Immature natural killer cell (primary cell): ENCODE results near the gene NTPCR. TPM values are rescaled to one million over a fixed set of nuclear protein-coding genes. Genes with fewer than 3 reads are reported as not detected.

ENCODE experiments used
- DNase-seq, 3 donors: peaks; one replicate each; pipeline ENCODE4 v3.0.0; 2022; ENCODE audit warnings: mixed read lengths in 1 of 3
- H3K27ac Mint-ChIP-seq, 6 donors: one replicate each; pipeline ENCODE4 v1.8.0; 2020; ENCODE audit warnings: mixed read lengths in 6 of 6, mild to moderate bottlenecking in 5 of 6, inconsistent platforms in 4 of 6, moderate library complexity in 3 of 6
- H3K27me3 Mint-ChIP-seq, 3 donors: one replicate each; pipeline ENCODE4 v1.8.0; 2020 to 2021; ENCODE audit warnings: low read depth in 3 of 3, mild to moderate bottlenecking in 3 of 3, mixed read lengths in 3 of 3, moderate library complexity in 3 of 3, inconsistent platforms in 1 of 3
- H3K36me3 Mint-ChIP-seq, 3 donors: one replicate each; pipeline ENCODE4 v1.8.0; 2020; ENCODE audit warnings: mixed read lengths in 3 of 3, inconsistent platforms in 2 of 3, mild to moderate bottlenecking in 2 of 3
- H3K4me1 Mint-ChIP-seq, 2 donors: one replicate each; pipeline ENCODE4 v1.8.0; 2020; ENCODE audit warnings: inconsistent platforms in 2 of 2, mild to moderate bottlenecking in 2 of 2, mixed read lengths in 2 of 2, moderate library complexity in 1 of 2
- H3K4me3 Mint-ChIP-seq, 5 donors: one replicate each; pipeline ENCODE4 v1.8.0; 2020; ENCODE audit warnings: mild to moderate bottlenecking in 5 of 5, mixed read lengths in 5 of 5, inconsistent platforms in 3 of 5, moderate library complexity in 3 of 5
- H3K9me3 Mint-ChIP-seq, 6 donors: one replicate each; pipeline ENCODE4 v1.8.0; 2020; ENCODE audit warnings: mild to moderate bottlenecking in 6 of 6, mixed read lengths in 6 of 6, inconsistent platforms in 4 of 6, moderate library complexity in 3 of 6
- polyA plus RNA-seq, 3 donors: library from polyadenylated mRNA; unstranded; fragments of 300-500 nt; fragmentation: Illumina TruSeq; gene quantifications; one replicate each; pipeline ENCODE4 v1.2.3, GENCODE V29; 2021

The NTPCR gene
- polyA plus RNA-seq, 3 donors from 2014 or later: 34.3 to 71.2 (median 57.3) TPM

DNA sequence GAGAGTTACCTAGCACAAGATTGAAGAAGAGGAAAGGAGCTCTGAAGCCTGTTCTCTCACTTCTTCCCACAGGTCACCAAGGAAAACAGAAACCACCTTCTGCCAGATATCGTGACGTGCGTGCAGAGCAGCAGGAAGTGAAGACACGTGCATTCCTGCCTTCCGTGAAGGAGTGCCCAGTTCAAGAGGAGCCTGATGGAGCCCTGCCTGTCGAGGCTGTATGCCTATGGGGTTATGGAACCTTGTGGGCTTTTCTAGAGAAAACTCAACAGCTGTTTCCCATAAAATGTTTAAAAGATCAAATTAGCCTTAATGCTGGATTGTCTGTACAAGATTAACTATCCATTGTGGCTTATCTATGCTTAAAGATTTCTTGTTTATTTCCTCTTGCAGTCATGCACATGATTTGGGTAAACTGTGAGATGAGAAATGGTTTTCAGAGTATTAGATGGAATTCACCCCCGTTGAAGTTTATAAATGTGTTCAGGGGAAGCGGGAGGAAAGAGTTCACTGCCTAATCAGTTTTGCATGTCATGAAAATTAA is 27.8 kb downstream of the NTPCR start:
- Mint-ChIP-seq H3K4me1 (peaks cover 9 to 13% of the 10 kb centered on the region in 2 donors), H3K36me3 (peaks cover 17 to 50% (median 46%) of the 10 kb centered on the region in 3 donors), H3K27ac (peak overlapping the region in 2 of 6 donors; percentile 59 to 64), H3K27me3 (no peaks in the 10 kb centered on the region), H3K9me3 (peaks cover 0 to 11% (median 8%) of the 10 kb centered on the region in 6 donors), H3K4me3 (no peak overlapping the region)
- DNase-seq: no peak

DNA sequence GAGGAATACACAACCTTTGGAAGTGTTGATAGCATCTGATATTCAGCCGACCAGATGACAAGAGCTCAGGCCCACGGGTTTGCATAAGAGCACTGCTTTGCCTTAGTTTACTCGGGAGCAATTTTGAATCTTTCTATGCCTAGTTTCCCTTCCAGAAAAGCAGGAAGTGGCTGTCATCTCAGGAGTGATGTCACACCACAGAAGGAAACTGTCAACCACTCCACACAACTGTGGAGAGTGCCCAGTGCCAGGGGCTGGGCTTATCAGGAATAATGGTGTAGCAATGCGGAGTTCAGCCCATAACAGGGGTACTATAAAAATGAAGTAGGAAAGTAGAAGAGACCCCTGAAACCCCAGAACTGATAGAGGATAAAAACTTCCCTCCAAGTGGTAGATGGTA is 28.4 kb downstream of the NTPCR start:
- Mint-ChIP-seq H3K27ac (peak overlapping the region in 1 of 6 donors; percentile 6), H3K36me3 (peaks cover 10 to 45% (median 40%) of the 10 kb centered on the region in 3 donors), H3K4me3 (no peak overlapping the region), H3K9me3 (peaks cover 0 to 5% (median 3%) of the 10 kb centered on the region in 6 donors), H3K27me3 (no peaks in the 10 kb centered on the region), H3K4me1 (peaks cover 9 to 13% of the 10 kb centered on the region in 2 donors)
- DNase-seq: no peak

DNA sequence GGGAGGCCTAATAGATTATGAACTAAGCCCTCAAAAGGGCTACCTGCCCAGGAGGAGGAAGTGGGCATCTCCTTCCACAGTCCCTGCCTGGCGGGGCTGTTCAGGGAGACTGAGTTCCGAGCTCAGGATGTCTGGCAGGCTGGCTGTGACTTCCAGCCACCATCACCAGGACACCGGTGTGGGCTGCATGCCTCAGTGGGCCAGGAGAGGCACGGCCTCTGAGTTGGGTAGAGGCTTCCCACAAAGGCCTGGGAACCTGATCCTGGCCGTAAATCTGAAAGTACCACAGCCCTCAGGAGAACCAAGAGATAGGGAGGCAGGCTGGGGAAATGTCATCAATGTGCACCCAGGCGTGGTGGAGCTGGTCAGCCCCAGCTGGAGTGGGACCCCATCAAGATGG is 29.1 kb downstream of the NTPCR start:
- Mint-ChIP-seq H3K4me1 (peaks cover 9 to 13% of the 10 kb centered on the region in 2 donors), H3K27ac (no peak overlapping the region), H3K9me3 (peaks cover 0 to 2% (median 0%) of the 10 kb centered on the region in 6 donors), H3K4me3 (no peak overlapping the region), H3K27me3 (no peaks in the 10 kb centered on the region), H3K36me3 (peaks cover 3 to 39% (median 33%) of the 10 kb centered on the region in 3 donors)
- DNase-seq: no peak

DNA sequence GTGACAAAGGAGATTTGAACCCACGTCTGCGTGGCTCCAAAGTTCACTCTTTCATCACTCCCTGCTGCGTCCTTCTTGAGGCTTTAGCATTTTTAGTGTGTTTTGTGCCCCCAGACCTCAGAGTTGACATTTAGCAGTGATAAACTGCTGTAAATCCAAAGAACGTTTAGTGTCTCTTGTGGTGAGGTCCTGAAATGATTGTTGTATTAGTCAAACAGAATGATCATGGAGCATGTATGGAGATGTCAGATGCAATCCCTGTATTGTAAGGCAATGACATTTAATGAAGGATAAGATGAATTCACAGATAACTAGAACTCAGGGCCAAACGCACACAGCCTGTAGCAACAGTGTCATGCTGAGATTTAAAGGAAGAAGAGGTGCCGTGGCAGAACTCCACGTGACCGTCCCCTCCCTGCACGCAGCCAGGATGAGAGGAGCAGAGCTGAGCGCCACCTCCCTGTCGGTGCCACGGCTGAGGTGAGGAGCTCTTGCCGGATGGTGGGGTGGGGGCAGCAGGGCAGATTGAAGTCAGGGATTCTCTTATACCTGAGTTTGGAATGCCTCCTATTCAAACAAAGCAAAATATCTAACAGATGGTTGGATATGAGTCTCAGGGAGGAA is 30.1 kb downstream of the NTPCR start:
- no peak for DNase-seq
- Mint-ChIP-seq H3K36me3 (peaks cover 3 to 32% (median 29%) of the 10 kb centered on the region in 3 donors), H3K27me3 (peaks cover 0 to 2% (median 0%) of the 10 kb centered on the region in 3 donors), H3K4me3 (no peak overlapping the region), H3K9me3 (no peaks in the 10 kb centered on the region), H3K4me1 (peaks cover 9 to 13% of the 10 kb centered on the region in 2 donors), H3K27ac (no peak overlapping the region)

DNA sequence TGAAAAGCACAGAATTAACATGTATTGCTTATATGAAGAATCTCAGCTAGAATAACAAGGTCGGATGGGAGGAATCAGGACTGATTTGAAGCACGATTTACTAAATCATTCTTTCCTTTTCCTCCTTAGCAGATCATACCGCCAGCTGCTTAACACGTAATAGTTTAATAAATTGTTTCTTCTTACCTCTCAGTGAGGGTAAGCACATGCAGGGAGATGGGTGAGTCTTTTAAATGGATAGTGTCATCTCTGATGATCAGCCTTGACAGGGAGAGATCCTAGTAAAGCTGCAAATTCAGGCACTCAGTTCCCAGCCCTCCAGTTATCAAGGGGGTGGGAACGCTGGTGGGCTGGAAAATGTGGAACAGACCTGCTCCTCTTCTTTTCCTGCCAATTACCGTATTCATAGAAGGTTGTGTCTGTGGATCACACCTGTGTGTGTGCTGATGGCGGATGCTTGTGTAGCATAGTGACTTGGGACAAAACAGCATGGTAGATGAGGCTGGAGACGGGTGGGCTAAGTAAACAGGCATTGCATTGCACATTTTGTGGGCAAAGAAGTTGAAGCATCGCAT is 30.7 kb downstream of the NTPCR start:
- Mint-ChIP-seq H3K4me3 (no peak overlapping the region), H3K27ac (no peak overlapping the region), H3K4me1 (peaks cover 9 to 13% of the 10 kb centered on the region in 2 donors), H3K9me3 (no peaks in the 10 kb centered on the region), H3K36me3 (peaks cover 3 to 28% (median 24%) of the 10 kb centered on the region in 3 donors), H3K27me3 (peaks cover 0 to 2% (median 1%) of the 10 kb centered on the region in 3 donors)
- no peak for DNase-seq

DNA sequence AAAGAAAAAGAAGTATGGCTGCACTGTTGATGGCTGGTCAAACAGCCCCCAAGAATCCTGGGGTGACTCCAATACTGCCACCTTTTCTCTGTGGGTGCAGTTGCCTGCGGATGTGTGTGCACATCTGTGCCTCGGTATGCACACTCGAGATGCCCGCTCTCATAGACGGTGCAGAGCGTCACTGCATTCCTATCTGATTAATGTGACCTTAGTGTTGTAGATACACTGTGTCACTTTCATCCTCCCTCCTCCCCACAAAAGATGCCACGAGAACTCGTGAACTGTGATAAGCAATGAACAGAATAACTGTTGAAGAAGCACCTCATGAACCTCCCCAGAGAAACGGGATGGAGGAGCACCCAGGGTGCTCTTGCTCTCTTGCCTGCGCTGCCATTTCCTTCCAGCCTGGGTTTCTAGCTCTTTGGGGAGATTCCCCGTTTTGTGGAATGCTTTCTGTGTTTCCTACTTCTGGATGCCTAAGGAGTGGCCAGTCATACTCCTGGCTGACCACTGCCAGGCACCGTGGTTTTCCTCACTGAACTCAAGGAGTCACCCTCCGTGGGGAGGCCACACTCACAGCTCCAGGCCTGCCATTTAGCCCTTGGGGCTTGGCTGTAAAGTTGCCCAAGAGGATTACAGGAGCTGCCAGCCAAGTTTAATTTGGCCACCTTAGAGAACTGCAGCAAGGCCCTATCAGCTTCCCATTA is 32.0 kb downstream of the NTPCR start:
- H3K36me3 Mint-ChIP-seq: peaks cover 0 to 19% (median 16%) of the 10 kb centered on the region in 3 donors
- peaks cover 0 to 2% (median 1%) of the 10 kb centered on the region in 3 donors for H3K27me3 Mint-ChIP-seq
- no peak for DNase-seq
- peak overlapping the region in 3 of 6 donors; percentile 8 to 48 (median 25) for H3K27ac Mint-ChIP-seq
- no peaks in the 10 kb centered on the region for H3K9me3 Mint-ChIP-seq
- H3K4me1 Mint-ChIP-seq: peaks cover 6 to 13% of the 10 kb centered on the region in 2 donors
- no peak overlapping the region for H3K4me3 Mint-ChIP-seq

DNA sequence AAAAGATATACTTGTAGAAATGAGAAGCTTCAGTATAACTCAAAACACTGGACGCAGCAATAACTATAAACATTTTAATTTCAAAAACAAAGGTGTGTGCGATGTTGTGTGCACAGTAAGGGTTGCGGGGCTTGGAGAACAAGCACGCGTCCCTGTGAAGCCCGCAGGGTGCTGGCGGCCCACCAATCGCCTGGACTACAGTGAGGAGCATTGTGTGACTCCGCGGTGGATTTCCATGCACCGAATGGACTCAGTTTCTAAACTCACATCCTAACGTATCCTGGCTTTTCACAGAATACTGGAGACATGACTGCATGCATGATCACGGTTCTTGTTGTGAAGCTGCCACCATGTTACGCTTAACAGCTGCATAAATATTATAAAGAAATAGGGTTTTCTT is 33.0 kb downstream of the NTPCR start:
- peaks cover under 1 to 6% of the 10 kb centered on the region in 2 donors for H3K4me1 Mint-ChIP-seq
- no peak overlapping the region for H3K27ac Mint-ChIP-seq
- H3K4me3 Mint-ChIP-seq: no peak overlapping the region
- DNase-seq: no peak
- no peaks in the 10 kb centered on the region for H3K9me3 Mint-ChIP-seq
- H3K27me3 Mint-ChIP-seq: peaks cover 0 to 2% (median 1%) of the 10 kb centered on the region in 3 donors
- peaks cover 0 to 17% (median 14%) of the 10 kb centered on the region in 3 donors for H3K36me3 Mint-ChIP-seq

DNA sequence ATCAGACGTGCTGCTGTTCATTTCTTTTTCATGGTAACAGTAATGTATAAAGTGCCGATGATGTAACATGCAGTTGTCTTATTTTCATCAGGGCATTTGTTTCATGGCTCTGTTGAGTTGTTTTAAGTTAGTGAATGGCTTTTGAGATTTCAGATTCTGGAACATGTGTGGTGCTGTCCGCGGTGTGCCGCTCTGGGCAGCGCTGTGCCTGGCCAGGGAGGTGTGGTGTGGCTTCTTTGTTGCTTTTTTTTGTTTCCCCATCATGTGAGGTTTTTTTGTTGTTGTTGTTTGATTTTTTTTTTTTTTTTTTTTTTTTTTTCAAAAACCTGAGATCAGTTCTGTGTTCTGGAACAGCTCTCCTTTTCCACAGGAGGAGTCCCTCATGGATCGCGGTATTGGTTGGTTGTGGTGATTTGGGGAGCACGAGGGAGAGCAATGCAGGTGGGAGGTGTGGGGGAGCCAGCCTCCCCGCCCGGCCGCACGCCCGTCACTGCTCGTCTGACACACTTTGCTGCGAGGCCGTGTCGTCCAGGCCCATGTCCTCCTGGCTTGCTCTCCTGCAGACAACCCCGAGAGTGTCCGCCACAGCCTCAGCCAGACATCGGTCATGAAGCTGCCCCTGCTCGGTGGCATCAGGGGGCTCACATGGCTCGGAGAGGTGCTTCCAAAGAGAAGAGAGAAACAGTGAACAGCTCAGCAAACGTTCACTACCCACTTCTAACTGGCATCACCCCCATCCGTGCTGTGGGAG is 33.6 kb downstream of the NTPCR start:
- Mint-ChIP-seq H3K9me3 (no peaks in the 10 kb centered on the region), H3K27me3 (peaks cover 0 to 2% (median 1%) of the 10 kb centered on the region in 3 donors), H3K36me3 (peaks cover 0 to 12% (median 10%) of the 10 kb centered on the region in 3 donors), H3K4me1 (peaks cover 0 to under 1% of the 10 kb centered on the region in 2 donors), H3K27ac (no peak overlapping the region), H3K4me3 (no peak overlapping the region)
- no peak for DNase-seq

DNA sequence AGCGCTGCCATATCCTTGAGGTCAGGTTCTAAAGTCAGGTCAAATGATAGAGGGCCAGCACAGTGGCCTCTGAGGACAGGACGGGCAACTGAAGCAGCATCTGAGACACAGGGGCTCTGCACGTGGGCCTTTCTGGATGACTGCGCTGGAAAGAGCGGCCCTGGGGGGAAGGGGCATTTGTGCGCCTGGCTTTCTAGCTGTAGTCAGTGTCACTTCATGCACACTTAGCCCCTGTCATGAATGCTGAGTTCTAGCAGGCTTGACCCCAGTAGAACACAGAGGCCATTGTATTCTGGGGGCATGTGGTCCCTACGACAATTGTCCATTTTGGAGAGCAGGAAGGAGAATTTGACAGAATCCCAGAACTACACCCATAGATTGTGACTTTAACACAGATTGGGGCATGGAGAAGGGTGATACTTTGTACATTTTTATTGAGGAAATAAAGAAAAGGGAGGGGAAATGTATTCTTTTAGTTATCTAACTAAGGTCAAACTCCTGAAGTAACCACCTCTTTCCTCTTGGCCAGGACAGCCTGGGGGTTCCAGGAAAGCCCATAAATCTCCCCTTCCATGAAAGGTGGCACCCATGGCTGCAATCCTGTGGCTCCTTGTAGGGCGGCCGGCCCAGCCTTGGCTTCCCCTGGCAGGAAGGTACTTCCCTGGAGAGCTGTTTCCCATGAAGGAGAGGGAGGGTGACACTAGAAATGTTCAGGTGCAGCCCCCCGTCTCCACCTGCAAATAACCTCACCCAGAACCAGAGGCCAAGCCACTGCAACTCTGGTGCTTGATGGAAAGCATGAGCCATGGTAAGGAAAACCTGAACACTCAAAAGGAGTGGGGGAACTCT is 34.4 kb downstream of the NTPCR start:
- no peak for DNase-seq
- Mint-ChIP-seq H3K27ac (peak overlapping the region in 1 of 6 donors; percentile 26), H3K4me1 (no peaks in the 10 kb centered on the region), H3K9me3 (no peaks in the 10 kb centered on the region), H3K27me3 (peaks cover 0 to 2% (median 1%) of the 10 kb centered on the region in 3 donors), H3K36me3 (peaks cover 0 to 11% (median 8%) of the 10 kb centered on the region in 3 donors), H3K4me3 (no peak overlapping the region)

DNA sequence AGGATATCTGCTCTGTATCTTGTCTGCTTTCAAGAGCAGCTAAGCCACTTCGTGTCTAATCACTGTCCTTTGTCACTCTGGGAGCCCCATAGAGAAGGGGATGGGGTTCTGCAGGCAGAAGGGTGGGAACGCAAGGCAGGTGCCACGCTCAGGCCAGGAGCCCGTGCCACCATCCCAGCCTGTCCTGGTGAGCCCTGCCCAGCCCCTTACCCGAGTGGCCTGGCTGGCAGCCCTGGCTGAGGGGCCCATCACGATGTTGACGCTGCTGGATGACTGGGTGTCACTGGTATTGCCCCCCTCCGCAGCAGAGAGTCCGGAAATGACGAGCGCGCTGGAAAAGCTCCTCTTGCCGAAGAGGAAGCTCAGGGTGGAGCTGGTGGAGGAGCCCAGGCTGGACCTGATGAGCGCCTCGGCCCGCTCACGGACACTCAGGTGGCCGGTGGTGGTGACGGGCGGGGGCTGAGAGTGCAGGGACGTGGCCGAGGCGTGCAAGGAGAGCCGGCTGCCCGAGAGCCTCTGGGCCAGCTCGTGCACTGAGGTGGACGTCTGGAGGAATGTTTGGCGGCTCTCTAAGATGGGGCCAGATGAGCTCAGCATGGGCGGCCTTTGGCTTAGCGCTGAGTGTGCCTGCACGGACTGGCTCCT is 35.6 kb downstream of the NTPCR start:
- Mint-ChIP-seq H3K36me3 (peaks cover 0 to 5% (median 3%) of the 10 kb centered on the region in 3 donors), H3K4me3 (no peak overlapping the region), H3K4me1 (no peaks in the 10 kb centered on the region), H3K27ac (no peak overlapping the region), H3K27me3 (peaks cover 0 to 2% (median 1%) of the 10 kb centered on the region in 3 donors), H3K9me3 (no peaks in the 10 kb centered on the region)
- DNase-seq: no peak

DNA sequence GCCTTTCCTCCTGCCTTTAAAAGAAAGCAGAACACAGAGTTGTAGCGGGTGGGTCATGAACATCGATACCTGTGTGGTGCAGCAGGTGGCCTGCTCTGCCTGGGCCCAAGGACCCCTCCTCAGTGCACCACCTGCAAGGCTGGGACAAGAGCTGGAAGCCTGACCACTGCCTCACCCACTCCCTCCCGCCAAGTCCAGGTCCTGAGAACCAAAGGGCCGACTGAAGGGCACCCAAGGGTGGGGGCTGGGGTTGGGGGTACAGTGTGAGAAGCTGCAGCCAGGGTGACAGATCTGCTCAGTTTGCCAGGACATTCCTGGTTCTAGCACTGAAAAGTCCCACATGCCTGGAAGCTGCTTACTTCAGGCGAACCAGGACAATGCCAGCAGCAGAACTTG is 36.1 kb downstream of the NTPCR start:
- DNase-seq: no peak
- Mint-ChIP-seq H3K27me3 (peaks cover 0 to 2% (median 1%) of the 10 kb centered on the region in 3 donors), H3K36me3 (peaks cover 3 to 4% (median 4%) of the 10 kb centered on the region in 3 donors), H3K4me1 (no peaks in the 10 kb centered on the region), H3K9me3 (no peaks in the 10 kb centered on the region), H3K27ac (no peak overlapping the region), H3K4me3 (no peak overlapping the region)

DNA sequence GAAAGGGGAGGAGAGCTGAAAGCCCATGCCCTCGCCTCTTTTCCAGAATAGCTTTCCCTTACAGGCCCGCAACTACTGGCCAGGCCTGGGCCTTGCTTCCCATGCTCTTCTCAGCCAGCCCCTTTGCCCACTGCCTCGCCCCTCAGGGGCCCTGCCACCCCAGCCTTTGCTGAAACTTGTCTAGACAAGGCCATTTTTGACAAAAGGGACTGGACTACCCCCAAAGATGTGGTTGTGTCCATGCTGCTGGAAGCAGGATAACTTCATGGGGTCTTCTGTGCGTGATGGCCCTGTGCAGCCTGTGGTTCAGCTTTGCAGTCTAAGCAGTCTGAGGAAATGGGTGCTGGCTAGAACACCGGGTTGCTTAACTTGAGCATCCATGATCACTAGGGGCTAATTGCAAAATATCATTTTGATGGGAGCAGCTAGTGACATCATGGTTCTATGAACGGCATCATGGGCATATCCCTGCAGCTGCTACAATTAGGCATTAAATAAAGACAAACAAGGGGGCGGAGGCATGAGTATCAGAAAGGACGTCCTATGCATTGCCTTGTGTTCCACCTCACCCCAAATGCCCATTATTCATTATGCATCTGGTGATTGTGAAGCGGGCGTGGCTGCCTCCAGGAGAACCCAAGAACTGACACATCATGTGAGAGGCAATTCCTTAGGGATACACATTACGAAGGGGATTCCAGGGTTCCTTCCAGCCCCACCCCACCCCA is 36.8 kb downstream of the NTPCR start:
- no peak for DNase-seq
- no peaks in the 10 kb centered on the region for H3K4me1 Mint-ChIP-seq
- H3K9me3 Mint-ChIP-seq: no peaks in the 10 kb centered on the region
- H3K4me3 Mint-ChIP-seq: no peak overlapping the region
- no peak overlapping the region for H3K27ac Mint-ChIP-seq
- peaks cover 0 to 2% (median 1%) of the 10 kb centered on the region in 3 donors for H3K27me3 Mint-ChIP-seq
- peaks cover 3 to 4% (median 4%) of the 10 kb centered on the region in 3 donors for H3K36me3 Mint-ChIP-seq
